Measurements from ENCODE around the gene G3BP2.

DNA sequence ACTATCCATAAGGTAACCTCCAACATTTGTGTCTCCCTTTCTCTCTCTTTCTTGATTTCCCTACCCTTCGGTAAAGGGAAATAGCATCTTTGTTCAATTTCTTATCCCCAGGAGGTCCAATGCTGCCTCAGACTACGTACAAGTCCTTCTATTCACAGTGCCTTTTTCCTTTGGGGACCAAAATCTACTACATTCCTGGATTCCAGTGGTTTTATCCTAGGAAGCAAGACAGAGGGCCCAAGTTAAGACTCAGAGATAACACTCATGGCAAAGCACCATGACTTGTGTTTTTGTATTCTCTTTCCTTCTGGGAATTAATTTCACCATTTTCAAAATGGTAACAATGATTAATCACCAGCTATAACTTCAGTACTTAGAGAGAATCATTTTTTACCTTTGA lies 10.6 kb downstream of the G3BP2 start:
- no peak for TF ChIP-seq CTCF (IDR thresholded peaks at IDR 0.05; ENCODE audit: insufficient read depth, low read depth, low read length)
- no peak for TF ChIP-seq EZH2 (IDR thresholded peaks at IDR 0.05; ENCODE audit: insufficient read depth, low read length)
